Activated CD8-positive, alpha-beta memory T cell treated with anti-CD3 and anti-CD28 coated beads for 1 hour (primary cell): ENCODE measurements around the gene XPNPEP1.

Experiments
- DNase-seq, 2 donors: peaks; one replicate each; pipeline ENCODE4 v3.0.0-alpha.2; 2020; ENCODE audit warnings: low read depth in 1 of 2; ENCODE audit errors: extremely low read depth in 1 of 2

The XPNPEP1 gene

GRCh38 chr10:109895848-109896247 is 27.5 kb downstream of the XPNPEP1 start:
- DNase-seq = no peak

GRCh38 chr10:109895095-109895818 is 28.1 kb downstream of the XPNPEP1 start:
- no peak for DNase-seq

DNA sequence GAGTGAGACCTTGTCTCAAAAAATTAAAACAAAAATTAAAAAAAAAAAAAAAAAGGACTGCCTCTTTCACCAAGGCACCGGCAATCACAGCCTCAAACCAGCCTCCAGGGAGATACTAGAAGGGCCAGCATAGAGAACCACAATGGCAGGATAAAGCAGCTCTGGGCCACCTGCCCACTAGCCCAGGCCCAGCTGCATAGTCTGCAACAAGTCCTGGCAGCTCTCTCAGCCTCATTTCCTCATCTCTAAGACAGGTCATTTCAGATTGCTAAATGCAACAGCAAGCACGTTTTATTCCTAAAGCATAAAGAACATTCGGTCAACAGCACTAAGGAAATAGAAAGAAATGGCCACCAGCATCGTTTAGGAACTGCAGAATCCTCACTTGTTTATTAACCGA is 28.8 kb downstream of the XPNPEP1 start:
- no peak for DNase-seq

DNA sequence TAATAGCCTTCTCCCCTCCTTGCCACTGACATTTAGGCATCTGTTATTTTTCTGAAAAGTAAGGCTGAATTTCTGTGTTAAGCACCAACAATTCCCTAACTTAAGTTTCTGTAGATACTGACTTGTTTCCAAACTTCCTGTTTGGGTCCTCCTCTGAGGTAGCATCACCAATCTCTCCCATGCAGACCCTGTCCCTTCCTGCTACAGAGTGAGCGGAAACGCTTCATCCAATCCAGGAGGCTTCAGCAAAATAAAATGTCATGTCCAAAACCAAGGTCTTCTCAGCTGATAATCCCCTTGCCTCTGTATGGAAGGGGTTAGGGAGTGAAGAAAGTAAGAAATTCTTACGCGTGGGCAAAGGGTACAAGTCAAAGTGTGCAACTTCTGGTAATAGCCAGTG is 29.9 kb downstream of the XPNPEP1 start:
- no peak for DNase-seq

DNA sequence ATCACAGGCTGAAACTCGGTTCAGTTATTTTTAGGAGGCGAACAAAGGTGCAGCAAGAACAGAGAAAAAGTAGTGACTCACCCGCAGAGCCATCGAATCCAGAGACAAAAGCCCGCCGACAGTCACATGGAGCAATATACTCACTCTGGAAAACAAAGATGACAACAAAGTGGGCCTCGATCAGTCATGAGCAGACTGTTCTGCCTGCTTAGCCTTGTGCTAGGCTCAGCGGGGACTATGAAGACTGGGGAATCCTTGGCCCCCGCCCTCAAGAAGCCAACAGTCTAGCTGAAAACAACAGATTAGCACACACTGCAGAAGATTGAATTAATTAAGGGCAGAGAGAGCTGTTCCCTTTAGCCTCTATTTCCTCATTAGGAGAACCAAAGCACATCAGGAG is 30.4 kb downstream of the XPNPEP1 start:
- no peak for DNase-seq

DNA sequence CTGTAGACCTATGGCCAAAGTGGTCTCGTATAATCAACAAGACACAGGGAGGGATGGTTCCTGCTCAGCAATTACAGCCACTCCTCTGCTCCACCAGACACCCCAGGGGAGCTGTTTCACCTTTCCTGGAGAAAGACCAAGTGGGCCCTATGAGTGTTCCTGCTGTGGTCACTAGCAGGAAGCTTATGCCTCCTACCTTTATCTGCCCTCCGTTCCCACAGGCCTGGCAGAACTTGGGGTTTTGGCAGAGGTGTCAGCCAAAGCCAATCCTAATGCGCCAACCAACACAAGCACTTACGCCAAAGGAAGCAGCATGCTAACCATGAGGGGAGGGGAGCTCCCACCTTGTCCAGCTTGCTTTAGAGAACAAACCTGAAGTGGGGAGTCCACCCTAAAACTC is 31.2 kb downstream of the XPNPEP1 start:
- DNase-seq = no peak

GRCh38 chr10:109891105-109891504 is 32.2 kb downstream of the XPNPEP1 start:
- DNase-seq = no peak

GRCh38 chr10:109889867-109890266 is 33.4 kb downstream of the XPNPEP1 start:
- no peak for DNase-seq

- DNase-seq = no peak
Observed at GRCh38 chr10:109887776-109888175, 35.5 kb downstream of the XPNPEP1 start.

DNA sequence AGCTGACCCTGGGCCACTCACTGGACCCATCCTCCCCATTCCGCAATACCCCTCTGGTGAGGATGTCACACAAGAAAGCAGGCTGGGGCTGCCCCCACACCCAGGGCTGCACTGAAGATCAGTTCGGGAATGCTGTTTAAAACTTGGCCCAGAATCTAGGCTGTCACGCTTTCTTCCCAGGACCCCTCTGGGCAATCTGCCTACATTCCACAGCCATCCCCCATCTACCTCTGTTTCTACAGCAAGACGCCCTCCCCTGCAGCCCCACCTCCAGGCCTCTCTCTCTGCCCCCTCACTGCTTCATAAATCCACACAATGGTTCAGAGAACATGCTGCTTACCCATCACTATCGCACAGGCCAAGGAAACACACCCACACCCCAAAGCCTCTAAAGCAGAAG is 36.1 kb downstream of the XPNPEP1 start:
- no peak for DNase-seq

DNA sequence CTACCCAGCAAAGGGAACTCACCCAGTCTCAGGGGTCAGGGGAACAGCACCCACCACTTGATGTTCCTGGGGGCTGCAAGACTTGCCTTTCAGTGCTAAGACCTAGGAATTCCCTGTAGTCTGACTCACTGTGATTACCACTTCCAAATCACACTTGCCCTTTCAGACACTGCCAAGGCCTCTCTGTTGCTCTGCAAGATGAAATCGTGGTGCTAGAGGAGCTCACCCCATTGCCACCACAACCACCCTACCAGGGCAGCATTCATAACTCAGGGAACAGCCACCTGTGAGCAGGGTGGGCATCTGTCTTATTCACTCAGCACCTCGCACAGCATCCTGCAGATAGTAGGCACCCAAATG is 36.5 kb downstream of the XPNPEP1 start:
- no peak for DNase-seq

DNA sequence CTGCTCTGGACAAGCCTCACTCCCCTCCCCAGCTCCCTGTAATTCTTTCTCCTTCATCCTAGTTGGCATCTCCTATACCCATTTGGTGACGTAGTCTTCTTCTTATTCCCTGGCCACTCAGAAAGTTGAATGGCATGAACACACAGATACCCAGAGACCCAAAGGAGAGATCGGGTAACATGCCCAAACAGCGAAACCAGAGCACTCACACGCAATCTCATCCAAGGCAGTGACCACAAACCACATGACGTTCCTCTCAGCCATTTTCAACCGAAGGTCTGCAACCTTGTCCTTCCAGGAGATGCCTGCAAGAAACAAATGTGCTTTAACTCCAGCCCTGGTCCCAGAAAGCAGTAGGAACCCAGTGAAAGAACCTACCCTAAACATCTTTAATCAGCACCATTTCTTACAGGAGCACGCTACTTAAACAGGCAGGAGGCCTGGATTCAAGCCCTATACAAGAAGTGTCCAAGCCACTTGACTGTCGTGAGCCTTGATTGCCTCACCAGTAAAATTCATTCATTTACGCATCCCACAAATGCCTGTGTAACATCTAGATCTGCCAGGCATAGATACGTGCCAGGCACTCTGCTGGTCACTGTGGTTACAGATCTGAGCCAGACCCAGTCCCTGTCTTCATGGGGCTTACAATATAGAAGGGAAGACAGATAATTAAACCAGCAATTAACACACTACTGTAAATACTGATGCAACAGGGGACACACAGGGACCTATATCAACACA is 37.1 kb downstream of the XPNPEP1 start:
- no peak for DNase-seq

GRCh38 chr10:109883859-109884771 is 39.2 kb downstream of the XPNPEP1 start:
- peak; percentile 26 to 34 for DNase-seq

- DNase-seq = no peak
Observed at GRCh38 chr10:109882251-109883057, 40.9 kb downstream of the XPNPEP1 start.

DNA sequence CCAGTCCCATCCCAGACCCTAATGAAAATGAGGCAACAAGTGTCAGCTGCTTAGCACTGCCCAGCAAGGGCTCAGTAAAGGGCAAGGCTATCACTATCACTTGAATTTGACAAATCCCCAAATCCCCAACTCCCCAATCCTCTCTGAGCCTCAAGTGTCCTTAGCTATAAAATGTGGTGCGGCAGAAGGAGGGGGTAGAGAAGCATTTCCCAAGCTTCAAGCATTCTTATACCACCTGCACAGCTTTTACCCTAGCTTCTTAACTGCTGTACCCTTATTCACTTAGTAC is 41.6 kb downstream of the XPNPEP1 start:
- DNase-seq = no peak

DNA sequence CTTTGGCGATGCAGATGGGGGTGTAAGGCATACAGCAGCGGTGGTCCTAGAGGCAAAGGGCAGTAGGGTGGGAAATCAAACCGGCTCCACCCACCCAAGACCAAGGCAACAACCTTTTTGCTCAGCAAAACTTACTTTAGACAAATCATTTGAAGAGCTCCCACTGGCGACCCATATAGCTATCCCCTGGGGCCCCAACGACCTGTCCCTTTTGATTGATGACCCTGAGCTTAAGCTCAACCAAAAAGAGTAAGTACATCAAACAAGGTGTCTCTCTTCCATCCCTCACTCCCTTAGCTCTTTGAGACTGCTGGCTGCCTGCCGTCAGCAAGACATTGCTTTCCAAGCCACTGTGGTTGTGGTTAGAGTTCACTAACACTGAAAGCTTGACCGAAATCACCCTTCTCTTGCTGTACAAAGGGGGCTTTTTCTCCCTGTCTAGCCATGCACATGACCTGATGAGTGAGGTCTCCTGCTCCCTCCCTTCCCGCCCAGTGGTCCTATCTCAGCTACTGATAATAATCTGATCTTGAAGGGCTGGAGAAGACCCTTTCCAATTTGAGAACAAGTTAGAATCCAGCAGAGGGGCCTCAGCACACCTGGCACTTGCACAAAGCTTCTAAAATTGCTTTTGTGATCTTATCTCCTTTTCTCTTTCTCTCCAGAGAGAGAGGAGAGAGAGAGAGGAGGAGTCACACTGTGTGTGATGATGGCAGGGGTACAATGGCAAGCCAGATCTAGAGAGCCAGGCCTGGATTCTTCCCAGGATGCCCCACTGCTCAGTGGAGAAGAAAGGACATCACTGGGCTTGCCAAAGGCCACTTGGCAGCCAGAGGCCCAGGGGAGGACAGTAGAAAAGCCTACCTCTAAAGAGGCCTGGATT is 42.2 kb downstream of the XPNPEP1 start:
- DNase-seq = no peak

DNA sequence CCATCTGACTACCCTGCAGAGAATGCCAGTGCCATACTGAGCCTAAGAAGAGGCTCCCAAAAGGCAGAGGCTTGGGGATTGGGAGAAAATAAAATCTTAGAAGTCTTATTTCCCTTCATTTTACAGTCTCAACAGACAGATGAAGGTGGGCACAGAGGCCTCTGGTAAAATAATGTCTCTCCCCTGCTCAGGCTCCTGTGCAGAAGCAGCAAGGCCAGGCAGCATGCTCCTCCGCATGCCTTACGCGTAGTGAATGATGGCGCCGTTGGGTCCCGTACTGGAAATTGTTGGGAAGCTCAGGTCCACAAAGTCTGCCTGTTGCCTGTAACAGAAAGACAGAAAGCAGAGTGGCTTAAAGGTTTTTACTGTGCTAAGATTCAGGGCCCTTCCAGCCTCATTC is 45.8 kb downstream of the XPNPEP1 start:
- DNase-seq = no peak

DNA sequence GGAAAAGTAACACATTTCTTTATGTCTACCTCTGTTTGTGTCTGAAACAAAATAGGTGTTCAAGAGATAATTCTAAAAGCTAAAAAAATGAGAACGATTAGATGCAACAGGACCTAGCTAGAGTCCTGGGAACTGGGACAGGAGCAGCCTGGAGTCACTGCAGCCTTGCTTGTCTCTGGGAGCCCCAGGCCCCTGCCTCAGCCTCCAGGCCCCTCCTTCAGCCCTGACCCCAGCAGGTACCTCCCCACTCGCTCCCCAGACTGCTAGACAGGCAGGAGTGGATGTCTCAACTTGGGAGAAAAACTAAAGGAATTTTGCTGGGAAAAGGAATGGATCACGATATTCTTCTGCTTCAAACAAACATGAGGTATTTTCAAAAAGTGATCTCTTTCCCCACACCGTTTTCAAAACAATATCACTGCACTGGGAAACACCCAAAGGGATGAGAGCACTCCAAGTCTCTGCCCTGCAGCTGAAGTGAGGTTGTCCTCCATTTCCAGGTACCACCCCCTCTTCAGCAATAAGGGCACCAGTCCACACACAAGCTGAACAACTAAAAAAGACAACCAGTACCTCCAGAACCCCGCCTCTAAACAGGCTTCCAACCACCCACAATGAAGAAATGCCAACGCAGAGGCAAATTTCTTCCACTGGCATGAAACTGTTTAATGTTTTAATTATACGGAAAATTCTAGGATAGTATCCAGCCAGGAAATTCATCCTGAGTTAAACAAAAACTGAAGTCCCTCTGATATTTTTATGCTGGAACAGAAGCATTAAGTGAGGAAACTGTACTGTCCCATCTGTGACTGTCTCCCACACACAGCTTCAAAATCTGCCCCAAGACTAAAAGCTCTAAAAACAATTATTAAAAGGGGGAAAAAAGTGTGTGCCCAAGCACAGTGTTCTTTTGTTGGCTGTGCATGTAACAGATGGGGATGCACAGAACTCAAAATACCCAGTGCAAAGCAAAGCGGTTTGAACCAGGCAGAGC is 47.2 kb downstream of the XPNPEP1 start:
- no peak for DNase-seq

DNA sequence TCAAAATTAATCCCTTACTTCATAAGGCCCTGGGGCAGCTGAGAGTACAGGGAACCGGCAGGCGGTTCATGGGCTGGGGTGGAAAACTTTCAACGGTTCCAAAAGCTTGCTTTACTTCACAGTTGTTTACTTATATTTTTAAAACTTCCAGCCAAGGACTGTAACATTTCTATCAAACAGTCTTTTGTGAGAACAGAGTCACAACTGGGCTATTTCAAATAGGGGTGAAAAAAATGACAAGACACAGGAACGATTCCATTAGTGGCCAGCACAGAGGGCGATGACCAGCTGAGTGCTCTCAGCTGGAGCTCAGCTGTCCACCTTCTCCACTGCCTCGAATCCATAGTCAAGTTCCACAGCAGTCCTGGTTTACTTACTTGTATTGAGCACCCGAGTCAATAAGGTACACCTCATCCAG is 48.2 kb downstream of the XPNPEP1 start:
- no peak for DNase-seq
